ENCODE results near the gene TEN1. TPM values are rescaled to one million over a fixed set of nuclear protein-coding genes. Genes with fewer than 3 reads are reported as not detected.
"Not testable (repeated sequence)": the region's sequence is repeated elsewhere in the genome, so short reads cannot be mapped to it uniquely, and the experiment has no call there.

The TEN1 gene
- total and polyA plus RNA-seq, 4 experiments from 2014 or later, result 10.2 to 20.2 (median 14.6) TPM

DNA sequence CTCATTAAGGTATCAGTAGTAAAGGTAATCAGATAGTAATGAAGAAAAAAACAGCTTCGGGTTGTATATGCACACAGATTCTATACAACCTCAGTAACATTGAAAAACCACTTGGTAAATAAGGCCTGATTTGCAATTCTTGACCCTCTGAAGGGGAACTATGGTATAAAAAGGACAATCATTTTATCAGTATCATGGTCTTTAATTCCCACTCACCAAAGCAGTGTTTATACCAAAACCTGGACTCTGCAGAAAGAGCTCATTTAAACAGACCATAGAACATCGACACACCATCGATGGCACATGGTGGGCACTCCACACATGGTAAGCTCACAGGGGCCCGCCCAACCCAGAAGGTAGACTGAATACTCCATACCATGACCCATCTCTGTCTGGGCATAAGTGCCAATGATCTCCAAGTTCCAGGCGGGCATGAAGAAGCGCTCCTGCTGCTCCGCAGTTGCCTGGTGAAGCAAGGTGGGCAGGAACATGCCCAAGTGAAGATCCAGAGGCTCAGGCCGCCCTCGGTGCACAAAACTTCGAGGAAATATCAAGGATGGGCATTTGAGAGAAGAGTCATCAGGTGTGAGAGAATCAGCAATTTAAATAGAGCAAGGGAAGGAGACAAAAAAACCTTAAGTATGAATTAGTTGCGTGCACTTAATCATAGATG is 19.1 kb upstream of the TEN1 start:
- Mint-ChIP-seq H3K36me3 (peaks cover 17 to 35% of the 10 kb centered on the region in 2 donors), H3K4me3 (no peak overlapping the region), H3K4me1 (peaks cover 3 to 8% (median 6%) of the 10 kb centered on the region in 4 donors), H3K27ac (no peak overlapping the region), H3K27me3 (no peaks in the 10 kb centered on the region), H3K9me3 (no peaks in the 10 kb centered on the region)
- CTCF ChIA-PET (ENCODE audit: partially characterized antibody), result interaction anchor here (1.8 kb wide), 1 partner anchor 55 kb away, joined by 3 read pairs; no protein-coding TSS in a partner anchor
- Histone ChIP-seq H3K36me3 (ENCODE audit: insufficient read depth, low read length) (peaks cover 15% of the 10 kb centered on the region), H3K4me1 (ENCODE audit: insufficient read depth, low read length) (no peaks in the 10 kb centered on the region), H3K27ac (ENCODE audit: low read depth, low read length) (no peak overlapping the region), H3K9me3 (ENCODE audit: control insufficient read depth in 1 of 2, low read length in 2 of 2) (no peaks in the 10 kb centered on the region), H3K27me3 (ENCODE audit: insufficient read depth, low read length) (no peaks in the 10 kb centered on the region), H3K4me3 (ENCODE audit: low read length in 2 of 2) (no peak overlapping the region)
- POLR2A ChIA-PET (ENCODE audit: partially characterized antibody), result no interaction called here
- intact Hi-C loops (cut with micrococcal nuclease), result no loop called here
- no peak for DNase-seq

DNA sequence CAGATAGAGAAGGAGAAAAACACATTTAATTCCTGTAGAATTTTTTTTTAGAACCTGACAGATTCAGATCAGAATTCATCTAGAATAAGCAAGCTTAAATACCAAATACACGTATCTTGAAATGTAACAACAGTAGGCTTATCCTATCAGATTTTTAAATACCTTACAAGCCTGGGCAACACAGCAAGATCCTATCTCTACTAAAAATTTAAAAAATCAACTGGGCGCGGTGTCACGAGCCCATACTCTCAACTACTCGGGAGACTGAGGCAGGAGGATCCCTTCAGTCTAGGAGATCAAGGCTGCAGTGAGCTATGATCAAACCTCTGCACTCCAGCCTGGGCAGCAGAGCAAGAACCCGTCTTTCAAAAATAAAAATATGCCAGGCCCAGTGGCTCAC is 13.6 kb upstream of the TEN1 start:
- H3K4me1 Mint-ChIP-seq, result peaks cover 6 to 16% (median 10%) of the 10 kb centered on the region in 4 donors
- H3K27ac Mint-ChIP-seq, result no peak overlapping the region
- Histone ChIP-seq H3K4me3 (ENCODE audit: low read length in 2 of 2) (no peak overlapping the region), H3K27ac (ENCODE audit: low read depth, low read length) (no peak overlapping the region), H3K4me1 (ENCODE audit: insufficient read depth, low read length) (no peaks in the 10 kb centered on the region), H3K36me3 (ENCODE audit: insufficient read depth, low read length) (no peaks in the 10 kb centered on the region), H3K27me3 (ENCODE audit: insufficient read depth, low read length) (no peaks in the 10 kb centered on the region), H3K9me3 (ENCODE audit: control insufficient read depth in 1 of 2, low read length in 2 of 2) (no peaks in the 10 kb centered on the region)
- peaks cover 4 to 10% of the 10 kb centered on the region in 2 donors for H3K36me3 Mint-ChIP-seq
- no peak for DNase-seq
- ChIA-PET CTCF (ENCODE audit: partially characterized antibody) (interaction anchor here (0.7 to 1.3 kb wide), 4 partner anchors 15 to 321 kb away, joined by 3 to 4 read pairs (median 3); no protein-coding TSS in a partner anchor), POLR2A (ENCODE audit: partially characterized antibody) (interaction anchor here (0.9 kb wide), 1 partner anchor 11 kb away, joined by 4 read pairs; no protein-coding TSS in a partner anchor)
- H3K27me3 Mint-ChIP-seq, result no peaks in the 10 kb centered on the region
- intact Hi-C loops (cut with micrococcal nuclease), result no loop called here
- no peak overlapping the region for H3K4me3 Mint-ChIP-seq
- no peaks in the 10 kb centered on the region for H3K9me3 Mint-ChIP-seq

DNA sequence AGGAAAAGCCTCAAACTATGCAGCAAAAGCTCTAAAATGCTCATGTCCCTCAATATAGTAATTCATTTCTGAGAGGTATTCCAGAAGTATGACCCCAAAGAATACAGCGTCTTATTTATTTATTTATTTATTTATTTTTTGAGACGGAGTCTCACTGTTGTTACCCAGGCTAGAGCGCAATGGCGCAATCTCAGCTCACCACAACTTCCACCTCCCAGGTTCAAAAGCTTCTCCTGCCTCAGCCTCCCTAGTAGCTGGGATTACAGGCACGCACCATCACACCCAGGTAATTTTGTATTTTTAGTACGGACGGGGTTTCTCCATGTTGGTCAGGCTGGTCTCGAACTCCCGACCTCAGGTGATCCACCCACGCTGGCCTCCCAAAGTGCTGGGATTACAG is 10.0 kb upstream of the TEN1 start:
- H3K9me3 Mint-ChIP-seq; intact Hi-C loops (cut with micrococcal nuclease); DNase-seq; POLR2A ChIA-PET (ENCODE audit: partially characterized antibody); H3K27ac Mint-ChIP-seq; H3K9me3 ChIP-seq (ENCODE audit: control insufficient read depth in 1 of 2, low read length in 2 of 2); H3K4me1 ChIP-seq (ENCODE audit: insufficient read depth, low read length); H3K36me3 ChIP-seq (ENCODE audit: insufficient read depth, low read length); H3K4me3 ChIP-seq (ENCODE audit: low read length in 2 of 2); H3K27ac ChIP-seq (ENCODE audit: low read depth, low read length); H3K4me3 Mint-ChIP-seq; H3K27me3 ChIP-seq (ENCODE audit: insufficient read depth, low read length); H3K27me3 Mint-ChIP-seq: not testable (repeated sequence)
- H3K4me1 Mint-ChIP-seq, result peaks cover 8 to 27% (median 13%) of the 10 kb centered on the region in 4 donors
- CTCF ChIA-PET (ENCODE audit: partially characterized antibody), result interaction anchor here (0.8 to 1.2 kb wide), 2 partner anchors 10 to 64 kb away, joined by 3 read pairs; partner anchors contain the start of genes ACOX1, MRPL38 and TEN1
- H3K36me3 Mint-ChIP-seq, result peaks cover 12 to 16% of the 10 kb centered on the region in 2 donors

DNA sequence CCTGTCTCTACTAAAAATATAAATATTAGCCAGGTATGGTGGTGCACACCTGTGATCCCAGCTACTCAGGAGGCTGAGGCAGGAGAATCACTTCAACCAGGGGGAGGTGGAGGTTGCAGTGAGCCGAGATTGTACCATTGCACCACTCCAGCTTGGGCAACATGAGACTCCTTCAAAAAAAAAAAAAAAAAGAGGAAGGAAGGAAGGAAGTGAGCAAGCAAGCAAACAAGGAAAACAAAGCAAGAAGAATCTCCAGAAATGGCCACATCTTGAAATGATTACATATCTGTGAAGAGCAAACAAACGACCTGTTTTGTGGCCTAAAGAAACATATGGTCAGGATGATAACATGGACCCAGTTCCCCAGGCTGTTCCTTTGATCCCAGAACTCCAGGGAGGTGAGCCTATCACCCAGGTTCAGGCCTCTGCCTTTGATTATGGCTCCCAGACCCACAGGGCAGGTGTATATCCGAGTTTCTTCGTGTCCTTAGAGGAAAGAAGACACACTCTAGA is 9.0 kb upstream of the TEN1 start:
- H3K4me3 ChIP-seq (ENCODE audit: low read length in 2 of 2), result no peak overlapping the region
- H3K4me1 ChIP-seq (ENCODE audit: insufficient read depth, low read length), result no peaks in the 10 kb centered on the region
- Mint-ChIP-seq H3K4me3 (no peak overlapping the region), H3K4me1 (peaks cover 6 to 32% (median 12%) of the 10 kb centered on the region in 4 donors), H3K27me3 (no peaks in the 10 kb centered on the region), H3K36me3 (peaks cover 12 to 19% of the 10 kb centered on the region in 2 donors), H3K9me3 (no peaks in the 10 kb centered on the region), H3K27ac (peak overlapping the region in 1 of 7 donors; percentile 43)
- no peaks in the 10 kb centered on the region for H3K27me3 ChIP-seq (ENCODE audit: insufficient read depth, low read length)
- DNase-seq, result no peak
- ChIA-PET POLR2A (ENCODE audit: partially characterized antibody) (no interaction called here), CTCF (ENCODE audit: partially characterized antibody) (interaction anchor here (1.2 kb wide), 1 partner anchor 9 kb away, joined by 3 read pairs; the partner anchor contains the start of genes ACOX1 and TEN1)
- H3K36me3 ChIP-seq (ENCODE audit: insufficient read depth, low read length), result no peaks in the 10 kb centered on the region
- H3K9me3 ChIP-seq (ENCODE audit: control insufficient read depth in 1 of 2, low read length in 2 of 2), result no peaks in the 10 kb centered on the region
- no peak overlapping the region for H3K27ac ChIP-seq (ENCODE audit: low read depth, low read length)
- intact Hi-C loops (cut with micrococcal nuclease), result no loop called here

DNA sequence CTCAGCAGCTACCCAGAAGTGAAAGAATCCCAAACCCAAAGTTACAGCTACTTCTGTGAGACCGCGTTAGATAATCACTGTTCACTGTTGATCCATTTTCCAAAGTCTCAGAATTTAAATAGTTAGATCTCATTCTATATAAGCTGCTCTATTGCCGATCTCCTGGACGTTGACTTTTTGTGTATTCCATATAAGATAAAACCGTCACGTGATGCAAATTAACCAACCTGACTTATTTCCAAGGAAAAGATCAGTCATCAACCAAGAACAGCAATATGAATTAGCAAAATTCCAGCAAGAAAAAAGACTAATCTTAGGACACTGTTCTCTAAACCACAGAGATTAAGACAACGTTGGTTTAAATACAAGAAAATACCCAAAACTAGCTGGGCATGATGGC is 8.4 kb upstream of the TEN1 start:
- ChIA-PET CTCF (ENCODE audit: partially characterized antibody) (no interaction called here), POLR2A (ENCODE audit: partially characterized antibody) (interaction anchor here (0.5 kb wide), 1 partner anchor 18 kb away, joined by 3 read pairs; no protein-coding TSS in a partner anchor)
- H3K36me3 Mint-ChIP-seq, result peaks cover 12 to 19% of the 10 kb centered on the region in 2 donors
- H3K27ac ChIP-seq (ENCODE audit: low read depth, low read length), result no peak overlapping the region
- no peaks in the 10 kb centered on the region for H3K36me3 ChIP-seq (ENCODE audit: insufficient read depth, low read length)
- intact Hi-C loops (cut with micrococcal nuclease), result no loop called here
- no peaks in the 10 kb centered on the region for H3K9me3 Mint-ChIP-seq
- no peak overlapping the region for H3K4me3 ChIP-seq (ENCODE audit: low read length in 2 of 2)
- H3K4me1 Mint-ChIP-seq, result peaks cover 6 to 34% (median 14%) of the 10 kb centered on the region in 4 donors
- H3K27me3 Mint-ChIP-seq, result no peaks in the 10 kb centered on the region
- H3K9me3 ChIP-seq (ENCODE audit: control insufficient read depth in 1 of 2, low read length in 2 of 2), result no peaks in the 10 kb centered on the region
- H3K27ac Mint-ChIP-seq, result peak overlapping the region in 1 of 7 donors; percentile 16
- no peaks in the 10 kb centered on the region for H3K27me3 ChIP-seq (ENCODE audit: insufficient read depth, low read length)
- H3K4me1 ChIP-seq (ENCODE audit: insufficient read depth, low read length), result no peaks in the 10 kb centered on the region
- no peak for DNase-seq
- H3K4me3 Mint-ChIP-seq, result no peak overlapping the region

DNA sequence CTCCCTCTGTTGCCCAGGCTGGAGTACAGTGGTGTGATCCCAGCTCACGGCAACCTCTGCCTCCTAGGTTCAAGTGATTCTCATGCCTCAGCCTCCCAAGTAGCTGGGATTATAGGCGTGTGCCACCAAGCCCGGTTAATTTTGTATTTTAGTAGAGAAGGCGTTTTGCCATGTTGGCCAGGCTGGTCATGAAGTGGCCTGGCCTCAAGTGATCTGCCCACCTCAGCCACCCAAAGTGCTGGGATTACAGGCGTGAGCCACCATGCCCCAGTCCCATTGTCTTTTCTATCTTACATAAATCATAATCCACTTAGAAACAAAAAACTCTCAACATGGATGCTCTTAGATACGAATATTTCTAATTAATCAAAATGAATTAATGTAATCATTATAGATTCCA is 3.9 kb upstream of the TEN1 start:
- H3K36me3 Mint-ChIP-seq, result peaks cover 8 to 34% of the 10 kb centered on the region in 2 donors
- POLR2A ChIA-PET (ENCODE audit: partially characterized antibody); CTCF ChIA-PET (ENCODE audit: partially characterized antibody); H3K9me3 Mint-ChIP-seq; H3K4me3 Mint-ChIP-seq; H3K27me3 Mint-ChIP-seq; DNase-seq; H3K9me3 ChIP-seq (ENCODE audit: control insufficient read depth in 1 of 2, low read length in 2 of 2); H3K36me3 ChIP-seq (ENCODE audit: insufficient read depth, low read length); H3K27me3 ChIP-seq (ENCODE audit: insufficient read depth, low read length); intact Hi-C loops (cut with micrococcal nuclease); H3K27ac ChIP-seq (ENCODE audit: low read depth, low read length); H3K4me3 ChIP-seq (ENCODE audit: low read length in 2 of 2): not testable (repeated sequence)
- H3K27ac Mint-ChIP-seq, result peak overlapping the region in 1 of 7 donors; percentile 93
- peaks cover 26% of the 10 kb centered on the region for H3K4me1 ChIP-seq (ENCODE audit: insufficient read depth, low read length)
- H3K4me1 Mint-ChIP-seq, result peaks cover 18 to 71% (median 33%) of the 10 kb centered on the region in 4 donors

DNA sequence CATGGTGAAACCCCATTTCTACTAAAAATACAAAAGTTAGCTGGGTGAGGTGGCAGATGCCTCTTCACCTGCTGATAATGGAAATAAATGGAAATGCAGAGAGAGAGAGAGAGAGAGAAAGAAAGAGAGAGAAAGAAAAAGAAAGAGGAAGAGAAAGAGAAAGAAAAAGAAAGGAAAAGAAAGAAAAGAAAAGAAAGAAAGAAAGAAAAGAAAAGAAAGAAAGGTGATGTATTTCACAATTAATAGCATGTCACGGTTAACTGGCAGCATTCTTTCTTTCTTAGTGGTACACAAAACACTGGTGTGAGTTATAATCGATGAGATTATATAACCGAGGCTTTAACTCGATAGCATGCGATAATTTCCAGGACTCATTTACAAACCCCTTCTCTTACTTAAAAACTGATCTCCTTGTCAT is 3.3 kb upstream of the TEN1 start:
- no peak overlapping the region for H3K27ac ChIP-seq (ENCODE audit: low read depth, low read length)
- Mint-ChIP-seq H3K27me3 (no peaks in the 10 kb centered on the region), H3K27ac (peak overlapping the region in 1 of 7 donors; percentile 93), H3K4me1 (peaks cover 20 to 71% (median 39%) of the 10 kb centered on the region in 4 donors), H3K9me3 (no peaks in the 10 kb centered on the region), H3K4me3 (peak overlapping the region in 3 of 8 donors; percentile 38 to 57 (median 39)), H3K36me3 (peaks cover 8 to 30% of the 10 kb centered on the region in 2 donors)
- H3K4me1 ChIP-seq (ENCODE audit: insufficient read depth, low read length), result peaks cover 30% of the 10 kb centered on the region
- no peaks in the 10 kb centered on the region for H3K9me3 ChIP-seq (ENCODE audit: control insufficient read depth in 1 of 2, low read length in 2 of 2)
- ChIA-PET POLR2A (ENCODE audit: partially characterized antibody) (no interaction called here), CTCF (ENCODE audit: partially characterized antibody) (no interaction called here)
- no peak overlapping the region for H3K4me3 ChIP-seq (ENCODE audit: low read length in 2 of 2)
- no peaks in the 10 kb centered on the region for H3K36me3 ChIP-seq (ENCODE audit: insufficient read depth, low read length)
- no peaks in the 10 kb centered on the region for H3K27me3 ChIP-seq (ENCODE audit: insufficient read depth, low read length)
- intact Hi-C loops (cut with micrococcal nuclease), result no loop called here
- DNase-seq, result no peak
